Lung (tissue), 12 donors: ENCODE measurements around the gene CACNA1C. TPM values are rescaled to one million over a fixed set of nuclear protein-coding genes. Genes with fewer than 3 reads are reported as not detected.

Experiments used
- ATAC-seq: fragments of 200-7000 bp; cut with Tn5 transposase; one replicate; pipeline ENCODE4 v1.9.1; 2020; ENCODE audit warnings: moderate number of reproducible peaks; ENCODE audit not compliant: insufficient read depth, low FRiP score
- DNase-seq, 3 donors: peaks; one replicate each; pipeline ENCODE4 v3.0.0-alpha.2; 2013 to 2017
- H3K27ac ChIP-seq, 2 donors: one replicate each; pipeline ENCODE4 v1.5.1; 2013; ENCODE audit warnings: mild to moderate bottlenecking in 2 of 2, moderate library complexity in 2 of 2, control low read depth in 1 of 2, inconsistent platforms in 1 of 2, low read depth in 1 of 2, low read length in 1 of 2
- H3K27me3 ChIP-seq, 3 donors: one replicate each; pipeline ENCODE4 v1.5.1; 2013; ENCODE audit warnings: low read length in 2 of 3; ENCODE audit not compliant: control insufficient read depth in 3 of 3, insufficient read depth in 3 of 3
- H3K36me3 ChIP-seq, 4 donors: one replicate each; pipeline ENCODE4 v1.5.1; 2013; ENCODE audit warnings: low read length in 4 of 4, mild to moderate bottlenecking in 1 of 4, moderate library complexity in 1 of 4; ENCODE audit not compliant: control insufficient read depth in 4 of 4, insufficient read depth in 4 of 4
- H3K4me1 ChIP-seq, 5 donors: one replicate each; pipeline ENCODE4 v1.5.1; 2013; ENCODE audit warnings: low read length in 5 of 5, mild to moderate bottlenecking in 2 of 5, moderate library complexity in 1 of 5; ENCODE audit not compliant: control insufficient read depth in 5 of 5, insufficient read depth in 5 of 5
- H3K4me3 ChIP-seq: one replicate; pipeline ENCODE4 v1.5.1; 2013; ENCODE audit warnings: mild to moderate bottlenecking, control low read depth, moderate library complexity
- H3K9ac ChIP-seq, 2 donors: one replicate each; pipeline ENCODE4 v1.5.1; 2013; ENCODE audit warnings: low read length in 2 of 2, control low read depth in 1 of 2; ENCODE audit not compliant: insufficient read depth in 1 of 2
- H3K9me3 ChIP-seq, 4 donors: one replicate each; pipeline ENCODE4 v1.5.1; 2013; ENCODE audit warnings: low read length in 3 of 4, mild to moderate bottlenecking in 1 of 4, moderate library complexity in 1 of 4; ENCODE audit not compliant: control insufficient read depth in 4 of 4, insufficient read depth in 3 of 4
- CTCF ChIP-seq: IDR thresholded peaks from 2 replicates; pipeline ENCODE4 v1.5.1; 2012; ENCODE audit warnings: mild to moderate bottlenecking; ENCODE audit errors: control extremely low read depth, extremely low read depth
- WGBS, 2 donors: extraction: QIAGEN DNeasy Blood & Tissue Kit; methylation state at CpG; one replicate each; pipeline ENCODE4 v1.1.7; 2013; 5-methylcytosine and 5-hydroxymethylcytosine counted together
- polyA plus RNA-seq, 2 donors: library from polyadenylated mRNA; stranded (reverse); fragments of 200-250 nt; gene quantifications; one replicate each; pipeline ENCODE4 v1.2.1, GENCODE V29; 2013
- total RNA-seq, 2 donors: library from RNA; depleted of rRNA in 1 of 2; stranded (reverse); fragments of >200 nt in 1 of 2; gene quantifications; one replicate each; pipeline ENCODE4 v1.2.1, GENCODE V29; 2014 to 2021
- donor health status: control.
- donor health status: control.
- donor health status: Bipolar disorder and iron deficiency.
- donor health status: healthy.
- donor health status: DM: yes; HTN: yes; CAD: no.

CACNA1C gene
- total and polyA plus RNA-seq, 4 donors: 3.2 to 17.5 (median 7.5) TPM

DNA sequence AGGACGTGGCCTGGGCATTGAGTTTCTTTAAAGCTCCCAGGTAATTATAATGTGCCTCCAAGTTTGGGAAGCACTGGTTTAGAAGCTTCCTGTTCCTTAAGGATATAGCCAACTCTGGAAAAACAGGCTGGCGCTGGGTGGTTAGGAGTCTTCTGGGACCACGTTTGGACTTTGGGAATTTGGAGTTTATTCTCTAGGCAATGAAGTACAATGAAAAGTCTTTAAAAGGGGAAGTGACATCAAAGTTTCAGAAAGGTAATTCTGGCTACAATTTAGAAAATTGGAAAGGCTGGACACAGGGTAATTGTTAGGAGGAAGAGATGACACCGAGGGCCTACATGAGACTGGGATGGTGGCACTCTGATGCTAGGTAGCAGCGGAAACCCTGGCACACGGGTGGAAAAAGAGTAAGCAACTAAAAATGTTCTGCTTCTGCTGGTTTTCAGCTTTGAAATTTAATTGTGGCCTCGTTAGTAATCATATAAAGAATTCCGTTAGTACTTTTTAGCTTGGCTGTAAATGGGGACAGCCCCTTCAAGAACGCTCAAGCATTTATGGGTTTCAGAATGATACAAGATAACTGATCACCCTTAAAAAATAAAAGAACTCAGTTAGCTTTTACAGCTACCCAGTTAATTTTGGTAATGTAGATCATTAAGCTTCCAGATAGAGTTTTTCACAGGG lies 35.8 kb upstream of the CACNA1C start:
- ATAC-seq (no peak), DNase-seq (no peak)
- 90 to 91% methylated on average over 9 of the region's 9 CpGs for WGBS, 2 donors
- TF ChIP-seq CTCF: no peak
- H3K9me3 ChIP-seq: no peaks in the 10 kb centered on the region
- H3K27ac ChIP-seq: peak overlapping the region in 1 of 2 donors; percentile 55
- peaks cover 4 to 27% (median 13%) of the 10 kb centered on the region in 5 donors for H3K4me1 ChIP-seq
- no peak overlapping the region for H3K4me3 ChIP-seq
- no peaks in the 10 kb centered on the region for H3K36me3 ChIP-seq
- peaks cover 0 to 2% (median 0%) of the 10 kb centered on the region in 3 donors for H3K27me3 ChIP-seq
- no peak overlapping the region for H3K9ac ChIP-seq

DNA sequence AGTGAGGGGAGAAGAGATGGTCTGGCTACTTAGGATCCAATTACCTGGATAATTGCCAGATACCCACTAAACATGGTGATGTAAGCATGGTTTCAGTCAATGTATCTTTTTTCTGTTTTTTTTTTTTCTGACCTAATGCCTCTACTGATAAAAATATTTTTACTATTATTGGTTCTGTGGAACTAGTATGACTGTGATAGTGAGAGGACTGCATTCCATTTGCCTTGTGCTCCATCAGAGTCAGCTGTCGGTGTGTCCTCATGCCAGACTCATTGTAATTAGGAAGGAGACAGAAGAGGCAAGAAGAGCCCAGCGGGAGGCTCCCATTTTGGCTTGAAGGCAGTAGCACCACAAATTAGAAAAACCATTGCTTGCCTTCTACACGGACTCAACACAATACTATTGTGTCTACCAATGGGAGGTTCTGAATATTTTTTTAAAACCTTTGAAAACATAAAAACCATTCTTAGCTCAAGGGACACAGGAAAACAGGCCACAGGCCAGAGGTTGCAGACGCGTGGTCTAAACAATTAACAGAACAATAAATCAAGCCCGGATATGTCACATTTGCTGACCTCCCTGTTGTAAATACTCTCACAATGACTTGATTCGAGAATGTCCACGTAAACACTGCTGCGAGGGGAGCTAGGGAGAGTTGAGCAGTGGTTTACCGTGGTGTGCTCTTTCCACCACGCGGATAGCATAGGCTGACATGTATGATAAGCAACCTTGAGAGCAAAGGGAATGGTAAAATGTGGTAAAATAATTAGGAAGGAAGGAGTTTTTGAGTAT lies 35.0 kb upstream of the CACNA1C start:
- peak in 2 of 3 donors; percentile 41 to 52 for DNase-seq
- Histone ChIP-seq H3K9ac (no peak overlapping the region), H3K27ac (peak overlapping the region in 1 of 2 donors; percentile 55), H3K4me3 (no peak overlapping the region), H3K4me1 (peaks cover 4 to 27% (median 13%) of the 10 kb centered on the region in 5 donors), H3K9me3 (no peaks in the 10 kb centered on the region), H3K36me3 (no peaks in the 10 kb centered on the region), H3K27me3 (peaks cover 0 to 2% (median 0%) of the 10 kb centered on the region in 3 donors)
- no peak for TF ChIP-seq CTCF
- no peak for ATAC-seq
- WGBS, 2 donors: 59 to 62% methylated on average over 12 of the region's 12 CpGs

DNA sequence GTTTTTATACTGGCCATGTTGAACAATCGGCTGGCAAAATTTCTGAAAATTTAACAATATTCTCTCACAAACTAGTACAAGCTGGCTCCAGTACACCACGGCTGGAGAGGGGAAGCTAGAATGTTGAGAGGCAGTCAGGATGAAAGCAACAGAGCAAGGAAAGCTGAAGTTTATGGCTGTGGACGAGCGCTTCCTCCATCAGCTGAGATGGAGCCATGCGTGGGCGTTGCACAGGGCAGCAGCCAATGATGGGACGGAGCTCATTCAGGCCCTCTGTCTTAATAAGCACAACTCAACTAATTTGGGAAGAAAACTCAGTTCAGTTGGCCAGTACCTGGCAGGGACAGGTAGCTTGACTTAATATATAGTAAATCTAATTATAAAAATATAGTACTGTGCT lies 34.4 kb upstream of the CACNA1C start:
- no peak overlapping the region for H3K4me3 ChIP-seq
- peaks cover 0 to 3% (median 2%) of the 10 kb centered on the region in 3 donors for H3K27me3 ChIP-seq
- H3K9me3 ChIP-seq: no peaks in the 10 kb centered on the region
- TF ChIP-seq CTCF: no peak
- H3K9ac ChIP-seq: no peak overlapping the region
- 73 to 78% methylated on average over 7 of the region's 7 CpGs for WGBS, 2 donors
- no peak for ATAC-seq
- H3K36me3 ChIP-seq: no peaks in the 10 kb centered on the region
- no peak for DNase-seq
- H3K4me1 ChIP-seq: peaks cover 3 to 27% (median 12%) of the 10 kb centered on the region in 5 donors
- peak overlapping the region in 1 of 2 donors; percentile 30 for H3K27ac ChIP-seq
